ENCODE measurements around the gene CTNND2. TPM values are rescaled to one million over a fixed set of nuclear protein-coding genes. Genes with fewer than 3 reads are reported as not detected.

CTNND2 gene
- total RNA-seq, 1 donor from 2014 or later, result 0.29 TPM

GRCh38 chr5:11277323-11277722, 626.9 kb downstream of the CTNND2 start:
- Histone ChIP-seq H3K4me3 (ENCODE audit: low read depth, low read length) (no peak overlapping the region), H3K27me3 (ENCODE audit: control insufficient read depth, insufficient read depth, low read length) (no peaks in the 10 kb centered on the region), H3K36me3 (ENCODE audit: control insufficient read depth, insufficient read depth, low read length) (no peaks in the 10 kb centered on the region)
- no peak for DNase-seq (ENCODE audit: low read depth)
- no peak for TF ChIP-seq CTCF (IDR thresholded peaks at IDR 0.05; ENCODE audit: insufficient read depth, low read length, poor library complexity, severe bottlenecking)

DNA sequence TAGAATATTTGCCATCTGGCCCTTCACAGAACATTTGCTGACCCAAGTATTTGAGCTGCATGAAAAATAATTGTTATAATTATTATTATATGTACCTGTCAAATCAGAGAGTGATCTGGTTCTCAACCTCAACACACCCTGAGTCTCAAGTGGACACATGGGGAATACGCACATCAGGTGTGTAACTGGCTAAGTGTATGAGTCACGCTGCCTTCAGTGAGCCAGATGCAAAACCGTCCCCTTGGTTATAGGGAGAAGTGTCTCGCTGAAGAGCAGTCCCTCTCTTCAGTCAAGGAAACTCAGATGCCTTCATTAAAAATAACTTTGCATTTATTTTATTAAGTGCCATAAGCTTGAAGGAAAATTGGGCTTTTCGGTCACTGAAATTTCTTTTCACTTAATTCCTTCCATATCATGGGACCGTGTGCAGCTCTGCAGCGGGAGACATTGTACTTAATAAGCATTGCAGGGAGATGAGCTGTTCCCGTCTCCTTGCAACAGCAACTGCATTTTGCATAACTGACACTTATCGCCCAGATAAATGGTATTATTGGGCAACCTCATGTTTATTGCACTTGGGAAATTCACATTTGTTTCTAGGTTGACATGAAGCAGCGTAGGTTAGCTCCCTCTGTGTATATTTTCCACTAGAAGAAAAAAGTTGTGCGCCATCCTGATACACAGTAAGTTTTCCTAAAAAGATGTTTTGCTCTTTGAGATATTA, 630.9 kb downstream of the CTNND2 start:
- no peaks in the 10 kb centered on the region for H3K36me3 ChIP-seq (ENCODE audit: control insufficient read depth, insufficient read depth, low read length)
- no peak for TF ChIP-seq CTCF (IDR thresholded peaks at IDR 0.05; ENCODE audit: insufficient read depth, low read length, poor library complexity, severe bottlenecking)
- H3K27me3 ChIP-seq (ENCODE audit: control insufficient read depth, insufficient read depth, low read length), result no peaks in the 10 kb centered on the region
- no peak for DNase-seq (ENCODE audit: low read depth)
- H3K4me3 ChIP-seq (ENCODE audit: low read depth, low read length), result no peak overlapping the region

GRCh38 chr5:11269515-11269914, 634.7 kb downstream of the CTNND2 start:
- no peaks in the 10 kb centered on the region for H3K36me3 ChIP-seq (ENCODE audit: control insufficient read depth, insufficient read depth, low read length)
- no peak overlapping the region for H3K4me3 ChIP-seq (ENCODE audit: low read depth, low read length)
- TF ChIP-seq CTCF (IDR thresholded peaks at IDR 0.05; ENCODE audit: insufficient read depth, low read length, poor library complexity, severe bottlenecking), result no peak
- no peak for DNase-seq (ENCODE audit: low read depth)
- H3K27me3 ChIP-seq (ENCODE audit: control insufficient read depth, insufficient read depth, low read length), result no peaks in the 10 kb centered on the region

- no peak for DNase-seq (ENCODE audit: low read depth)
- Histone ChIP-seq H3K36me3 (ENCODE audit: control insufficient read depth, insufficient read depth, low read length) (no peaks in the 10 kb centered on the region), H3K27me3 (ENCODE audit: control insufficient read depth, insufficient read depth, low read length) (no peaks in the 10 kb centered on the region), H3K4me3 (ENCODE audit: low read depth, low read length) (no peak overlapping the region)
- TF ChIP-seq CTCF (IDR thresholded peaks at IDR 0.05; ENCODE audit: insufficient read depth, low read length, poor library complexity, severe bottlenecking), result no peak
Observed at GRCh38 chr5:11268891-11269290, 635.4 kb downstream of the CTNND2 start.

DNA sequence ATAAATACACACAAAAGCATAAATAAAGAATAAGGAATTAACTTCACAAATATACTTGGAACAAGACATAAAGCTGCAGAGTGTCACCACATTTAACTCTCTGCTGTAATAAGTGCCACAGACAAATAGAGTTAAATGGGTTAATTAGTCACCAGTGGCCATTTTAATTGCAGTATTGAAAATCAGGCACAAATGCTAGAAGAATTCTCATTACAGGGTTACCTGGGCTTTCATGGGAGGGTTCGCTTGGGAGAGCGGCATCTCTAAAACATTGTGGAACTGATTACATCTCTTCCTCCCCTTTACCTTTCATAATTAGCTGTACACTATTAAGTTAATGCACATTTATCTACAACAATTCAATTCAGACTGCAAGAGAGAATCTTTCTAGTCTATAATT, 637.9 kb downstream of the CTNND2 start:
- no peaks in the 10 kb centered on the region for H3K27me3 ChIP-seq (ENCODE audit: control insufficient read depth, insufficient read depth, low read length)
- no peak for TF ChIP-seq CTCF (IDR thresholded peaks at IDR 0.05; ENCODE audit: insufficient read depth, low read length, poor library complexity, severe bottlenecking)
- no peak overlapping the region for H3K4me3 ChIP-seq (ENCODE audit: low read depth, low read length)
- DNase-seq (ENCODE audit: low read depth), result no peak
- H3K36me3 ChIP-seq (ENCODE audit: control insufficient read depth, insufficient read depth, low read length), result no peaks in the 10 kb centered on the region

- no peaks in the 10 kb centered on the region for H3K27me3 ChIP-seq (ENCODE audit: control insufficient read depth, insufficient read depth, low read length)
- no peak for DNase-seq (ENCODE audit: low read depth)
- TF ChIP-seq CTCF (IDR thresholded peaks at IDR 0.05; ENCODE audit: insufficient read depth, low read length, poor library complexity, severe bottlenecking), result no peak
- no peaks in the 10 kb centered on the region for H3K36me3 ChIP-seq (ENCODE audit: control insufficient read depth, insufficient read depth, low read length)
- H3K4me3 ChIP-seq (ENCODE audit: low read depth, low read length), result no peak overlapping the region
Observed at GRCh38 chr5:11261241-11261640, 643.0 kb downstream of the CTNND2 start.
